KBM-7 (cell line): ENCODE measurements around the gene GNS.
A peak's percentile ranks its signal among the peaks of the same experiment; 100 is the strongest.
"Not testable (repeated sequence)": the region's sequence is repeated elsewhere in the genome, so short reads cannot be mapped to it uniquely, and the experiment has no call there.

Experiments used
- DNase-seq: peaks from one replicate; pipeline ENCODE4 v3.0.0-alpha.2; 2015
- in situ Hi-C: fragments of 300-500 bp; cut with MboI; formaldehyde crosslinking; loops from 2 replicates; pipeline ENCODE4 v1.14.3; 2020; ENCODE audit warnings: low sequenced_read_pairs, low pct_unique_long_range_greater_than_20kb, mixed read lengths

GNS gene

GRCh38 chr12:64707926-64708325, 51.3 kb downstream of the GNS start:
- in situ Hi-C loops: no loop called here
- no peak for DNase-seq

- in situ Hi-C loops: no loop called here
Observed at GRCh38 chr12:64707362-64707761, 51.8 kb downstream of the GNS start.

GRCh38 chr12:64706857-64707256, 52.3 kb downstream of the GNS start:
- no peak for DNase-seq
- in situ Hi-C loops: no loop called here

More at GRCh38 chr12:64707362-64707761, 51.8 kb downstream of the GNS start:
- no peak for DNase-seq

- no peak for DNase-seq
- in situ Hi-C loops: no loop called here
Observed at GRCh38 chr12:64706306-64706705, 52.9 kb downstream of the GNS start.

GRCh38 chr12:64701283-64701682, 57.9 kb downstream of the GNS start:
- in situ Hi-C loops: no loop called here
- DNase-seq: no peak

GRCh38 chr12:64700532-64700931, 58.7 kb downstream of the GNS start:
- in situ Hi-C loops: no loop called here
- no peak for DNase-seq

GRCh38 chr12:64699504-64700115, 59.6 kb downstream of the GNS start:
- in situ Hi-C loops: no loop called here
- no peak for DNase-seq

GRCh38 chr12:64696080-64696741, 63.0 kb downstream of the GNS start:
- DNase-seq: peak; percentile 59
- in situ Hi-C loops: no loop called here

- no peak for DNase-seq
- in situ Hi-C loops: no loop called here
Observed at GRCh38 chr12:64695550-64695949, 63.7 kb downstream of the GNS start.

GRCh38 chr12:64694130-64695040, 64.8 kb downstream of the GNS start:
- in situ Hi-C loops: no loop called here
- no peak for DNase-seq

GRCh38 chr12:64691795-64692583, 67.2 kb downstream of the GNS start:
- in situ Hi-C loops: no loop called here
- no peak for DNase-seq

GRCh38 chr12:64691227-64691794, 67.9 kb downstream of the GNS start:
- in situ Hi-C loops: no loop called here
- no peak for DNase-seq

- DNase-seq, in situ Hi-C loops: not testable (repeated sequence)
Observed at GRCh38 chr12:64690236-64690635, 69.0 kb downstream of the GNS start.

- in situ Hi-C loops: no loop called here
- DNase-seq: no peak
Observed at GRCh38 chr12:64688715-64689114, 70.5 kb downstream of the GNS start.

GRCh38 chr12:64688219-64688618, 71.0 kb downstream of the GNS start:
- DNase-seq: no peak
- in situ Hi-C loops: no loop called here

GRCh38 chr12:64687816-64688215, 71.4 kb downstream of the GNS start:
- DNase-seq: peak; percentile 66
- in situ Hi-C loops: no loop called here

- no peak for DNase-seq
- in situ Hi-C loops: no loop called here
Observed at GRCh38 chr12:64685605-64686004, 73.6 kb downstream of the GNS start.

GRCh38 chr12:64685050-64685449, 74.2 kb downstream of the GNS start:
- in situ Hi-C loops: no loop called here
- DNase-seq: no peak
